BE2C (cell line): ENCODE data around the gene POLR2H.

Experiments
- DNase-seq: peaks from one replicate; pipeline ENCODE4 v3.0.0-alpha.2; 2020
- H3K27me3 ChIP-seq: fragments of 250-450 bp; sonication (Bioruptor Pico); 2 replicates; pipeline ENCODE4 v1.5.1; 2020; ENCODE audit warnings: mild to moderate bottlenecking
- H3K36me3 ChIP-seq: fragments of 250-450 bp; sonication (Bioruptor Pico); 2 replicates; pipeline ENCODE4 v1.5.1; 2020; ENCODE audit warnings: mild to moderate bottlenecking
- H3K4me1 ChIP-seq: fragments of 250-450 bp; sonication (Bioruptor Pico); 2 replicates; pipeline ENCODE4 v1.5.1; 2020
- H3K4me3 ChIP-seq: 2 replicates; pipeline ENCODE4 v1.5.1; 2011; ENCODE audit warnings: low read depth, low read length
- H3K9me3 ChIP-seq: fragments of 250-450 bp; sonication (Bioruptor Pico); 2 replicates; pipeline ENCODE4 v1.5.1; 2020
- CTCF ChIP-seq: IDR thresholded peaks from 2 replicates; pipeline ENCODE4 v1.5.1; 2012; ENCODE audit warnings: mild to moderate bottlenecking, low read depth, low read length

Gene POLR2H

DNA sequence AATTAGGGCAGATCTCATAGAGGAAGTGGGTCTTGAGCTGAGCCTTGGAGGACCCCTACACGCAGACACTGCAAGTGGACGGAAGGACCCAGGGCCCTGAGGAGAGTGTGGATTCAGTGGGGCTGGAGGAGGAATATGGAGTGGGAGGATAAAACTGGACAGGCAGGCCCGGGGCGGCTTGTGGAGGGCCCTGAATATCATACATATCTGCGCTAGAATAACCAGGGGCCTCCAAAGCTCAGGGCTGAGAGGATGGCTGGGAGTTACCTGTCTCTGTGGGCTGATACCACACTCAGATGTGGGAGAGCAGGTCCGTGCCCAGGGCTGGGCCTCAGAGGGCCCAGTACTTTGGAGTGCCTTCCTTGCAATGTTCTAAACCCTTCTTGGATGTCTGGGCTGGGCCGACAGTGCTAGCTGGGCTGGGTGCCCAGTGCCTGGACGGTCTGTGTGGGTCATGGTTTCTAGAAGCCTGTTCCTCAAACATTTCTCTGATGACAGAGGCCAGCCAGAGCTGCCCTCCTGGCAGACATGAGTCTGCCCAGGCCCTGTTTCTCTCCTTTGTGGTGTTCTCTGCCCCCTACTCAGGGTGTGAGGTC, 47.9 kb downstream of the POLR2H start:
- no peaks in the 10 kb centered on the region for H3K9me3 ChIP-seq
- no peaks in the 10 kb centered on the region for H3K36me3 ChIP-seq
- no peak for DNase-seq
- no peaks in the 10 kb centered on the region for H3K27me3 ChIP-seq
- no peak overlapping the region for H3K4me3 ChIP-seq
- no peaks in the 10 kb centered on the region for H3K4me1 ChIP-seq
- no peak for TF ChIP-seq CTCF

DNA sequence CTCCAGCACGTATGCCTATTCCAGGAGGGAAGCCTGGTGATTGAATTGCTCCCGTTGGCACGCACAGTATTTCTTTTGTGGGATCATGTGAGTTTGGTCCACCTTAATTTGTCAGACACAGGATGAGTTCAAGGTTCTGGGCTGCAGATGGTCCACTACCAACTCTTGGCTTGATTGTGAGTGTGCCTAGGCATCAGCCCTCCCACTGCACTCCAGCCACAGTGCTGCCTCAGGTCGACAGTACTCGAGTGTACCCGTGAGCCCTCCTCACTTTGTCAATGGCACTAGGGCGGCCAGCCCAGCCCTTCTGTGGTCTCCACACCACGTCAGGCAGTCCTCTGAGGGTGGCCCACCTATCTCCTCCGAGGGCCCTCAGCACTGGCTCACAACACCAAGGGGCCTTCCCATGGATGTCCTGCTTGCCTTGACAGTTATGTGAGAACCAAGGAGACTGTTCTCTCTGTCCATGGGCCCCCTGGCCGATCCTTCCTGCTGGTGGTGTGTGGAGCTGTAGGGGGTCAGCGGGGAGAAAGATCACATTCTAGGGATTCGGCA, 48.5 kb downstream of the POLR2H start:
- Histone ChIP-seq H3K9me3 (no peaks in the 10 kb centered on the region), H3K4me3 (no peak overlapping the region), H3K27me3 (no peaks in the 10 kb centered on the region), H3K36me3 (no peaks in the 10 kb centered on the region), H3K4me1 (no peaks in the 10 kb centered on the region)
- no peak for DNase-seq
- no peak for TF ChIP-seq CTCF

DNA sequence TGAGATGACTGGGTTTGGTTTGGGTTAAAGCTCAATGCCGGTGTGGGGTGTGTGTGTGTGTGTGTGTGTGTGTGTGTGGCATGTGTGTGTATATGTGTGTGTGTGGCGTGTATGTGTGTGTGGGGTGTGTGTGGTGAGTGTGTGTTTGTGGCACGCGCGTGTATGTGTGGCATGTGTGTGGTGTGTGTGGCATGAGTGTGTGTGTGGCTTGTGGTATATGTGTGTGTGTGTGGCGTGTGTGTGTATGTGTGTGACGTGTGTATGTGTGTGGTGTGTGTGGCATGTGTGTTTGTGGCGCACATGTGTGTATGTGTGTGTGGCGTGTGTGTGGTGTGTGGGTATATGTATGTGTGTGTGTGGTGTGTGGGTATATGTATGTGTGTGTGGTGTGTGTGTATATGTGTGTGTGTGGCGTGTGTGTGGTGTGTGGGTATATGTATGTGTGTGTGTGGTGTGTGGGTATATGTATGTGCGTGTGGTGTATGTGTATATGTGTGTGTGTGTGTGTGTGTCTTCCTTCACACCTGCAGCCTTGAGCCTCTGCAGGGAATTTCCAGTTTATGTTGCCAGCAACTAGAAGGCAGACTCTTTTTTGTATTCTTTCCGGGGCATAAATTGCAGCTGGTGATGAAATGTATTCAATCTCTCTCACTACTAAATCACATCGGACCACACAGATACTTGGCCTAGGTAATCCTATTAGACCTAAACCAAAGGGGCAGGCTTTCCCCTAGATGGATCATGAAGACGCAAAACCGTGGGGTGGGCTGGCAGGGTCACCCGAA, 53.1 kb downstream of the POLR2H start:
- Histone ChIP-seq H3K4me3 (no peak overlapping the region), H3K4me1 (no peaks in the 10 kb centered on the region), H3K27me3 (no peaks in the 10 kb centered on the region), H3K9me3 (no peaks in the 10 kb centered on the region), H3K36me3 (no peaks in the 10 kb centered on the region)
- no peak for DNase-seq
- no peak for TF ChIP-seq CTCF

DNA sequence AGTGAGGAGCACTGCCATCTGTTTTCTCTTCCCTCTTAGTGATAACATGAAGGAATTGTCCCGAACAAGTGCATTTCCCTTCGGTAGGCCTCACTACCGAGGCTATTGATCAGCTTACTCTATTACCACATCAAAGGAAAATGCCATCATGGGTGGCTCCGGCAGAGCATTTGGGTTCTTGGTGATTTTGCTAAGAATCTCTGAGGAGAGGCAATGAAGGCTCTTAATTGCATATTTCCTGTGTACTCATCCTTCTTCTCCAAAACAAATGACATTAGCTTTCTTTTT, 53.6 kb downstream of the POLR2H start:
- no peak for TF ChIP-seq CTCF
- no peaks in the 10 kb centered on the region for H3K9me3 ChIP-seq
- no peaks in the 10 kb centered on the region for H3K4me1 ChIP-seq
- H3K36me3 ChIP-seq = no peaks in the 10 kb centered on the region
- no peak overlapping the region for H3K4me3 ChIP-seq
- DNase-seq = no peak
- H3K27me3 ChIP-seq = no peaks in the 10 kb centered on the region

DNA sequence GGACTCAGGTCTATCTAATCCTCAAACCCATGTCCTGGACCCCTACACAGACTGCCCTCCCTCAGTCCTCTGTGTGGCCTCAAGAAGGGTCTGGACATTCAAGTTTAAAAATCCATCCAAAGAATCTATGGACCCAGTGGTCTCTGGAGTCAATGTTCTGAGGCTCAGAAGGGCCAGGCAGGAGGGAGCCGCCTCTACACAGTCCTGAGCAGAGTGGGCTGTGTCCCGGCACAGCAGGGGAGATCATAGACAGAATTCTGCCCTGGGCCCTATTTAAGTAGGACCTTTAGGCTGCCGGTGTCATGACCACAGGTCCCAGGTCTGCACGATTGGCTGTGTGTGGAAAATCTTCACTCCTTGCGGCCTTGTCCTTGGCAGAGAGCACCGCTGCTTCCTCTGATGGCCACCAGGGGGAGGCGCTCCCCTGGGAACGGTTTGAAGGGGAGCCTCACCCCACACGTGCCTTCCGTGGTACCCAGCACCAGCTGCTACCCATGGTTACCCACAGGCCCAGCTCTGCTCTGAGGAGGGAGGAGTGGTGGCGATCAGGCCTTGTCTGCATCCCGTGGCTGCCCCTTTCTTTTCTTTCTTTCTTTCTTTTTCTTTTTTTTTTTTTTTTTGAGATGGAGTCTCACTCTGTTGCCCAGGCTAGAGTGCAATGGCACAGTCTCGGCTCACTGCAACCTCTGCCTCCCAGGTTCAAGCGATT, 56.3 kb downstream of the POLR2H start:
- Histone ChIP-seq H3K36me3 (no peaks in the 10 kb centered on the region), H3K9me3 (no peaks in the 10 kb centered on the region), H3K4me3 (no peak overlapping the region), H3K27me3 (no peaks in the 10 kb centered on the region), H3K4me1 (no peaks in the 10 kb centered on the region)
- peak; percentile 70 for DNase-seq
- peak; percentile 93 for TF ChIP-seq CTCF
